Fibroblast of lung (primary cell): ENCODE data around the gene ERI3. TPM values are rescaled to one million over a fixed set of nuclear protein-coding genes. Genes with fewer than 3 reads are reported as not detected.

Experiments used
- DNase-seq, 2 donors: peaks; one replicate each; pipeline versions ENCODE4 v3.0.0 to v3.0.0-alpha.2; 2010; ENCODE audit warnings: low read depth in 2 of 2
- H2AFZ ChIP-seq: 2 replicates; pipeline ENCODE4 v1.5.1; 2012; ENCODE audit warnings: low read length, control low read depth, inconsistent platforms
- H3K27ac ChIP-seq: 2 replicates; pipeline ENCODE4 v1.5.1; 2011; ENCODE audit warnings: low read length, control low read depth; ENCODE audit not compliant: insufficient read depth
- H3K27me3 ChIP-seq: 2 replicates; pipeline ENCODE4 v1.5.1; 2011; ENCODE audit warnings: mild to moderate bottlenecking, low read length; ENCODE audit not compliant: control insufficient read depth, insufficient read depth
- H3K36me3 ChIP-seq: 2 replicates; pipeline ENCODE4 v1.5.1; 2011; ENCODE audit warnings: low read length; ENCODE audit not compliant: control insufficient read depth, insufficient read depth
- H3K4me1 ChIP-seq: 2 replicates; pipeline ENCODE4 v1.5.1; 2011; ENCODE audit warnings: low read length; ENCODE audit not compliant: control insufficient read depth, insufficient read depth; ENCODE audit errors: extremely low read depth
- H3K4me2 ChIP-seq: 2 replicates; pipeline ENCODE4 v1.5.1; 2011; ENCODE audit warnings: low read length, control low read depth; ENCODE audit not compliant: insufficient read depth; ENCODE audit errors: extremely low read depth
- H3K4me3 ChIP-seq, 4 experiments: fragments of 200-600 bp in 1 of 4; sonication (generic) in 1 of 4; replicated peaks in 1 of 4; 2 replicates each; pipeline ENCODE4 v1.5.1; 2011 to 2016; ENCODE audit warnings: low read length in 4 of 4, low read depth in 3 of 4, mild to moderate bottlenecking in 3 of 4, control low read depth in 2 of 4, inconsistent platforms in 1 of 4, mixed read lengths in 1 of 4; ENCODE audit not compliant: insufficient read depth in 1 of 4; ENCODE audit errors: control extremely low read depth in 1 of 4
- H3K79me2 ChIP-seq: 2 replicates; pipeline ENCODE4 v1.5.1; 2012; ENCODE audit warnings: mild to moderate bottlenecking, low read length, inconsistent platforms; ENCODE audit not compliant: control insufficient read depth, insufficient read depth
- H3K9ac ChIP-seq: 2 replicates; pipeline ENCODE4 v1.5.1; 2011; ENCODE audit warnings: mild to moderate bottlenecking, low read length, control low read depth; ENCODE audit not compliant: insufficient read depth
- H3K9me3 ChIP-seq: 2 replicates; pipeline ENCODE4 v1.5.1; 2012; ENCODE audit warnings: low read depth, low read length; ENCODE audit not compliant: control insufficient read depth, insufficient read depth
- H4K20me1 ChIP-seq: 2 replicates; pipeline ENCODE4 v1.5.1; 2011; ENCODE audit warnings: low read length; ENCODE audit not compliant: control insufficient read depth, insufficient read depth; ENCODE audit errors: extremely low read depth
- EZH2 ChIP-seq: IDR thresholded peaks from 2 replicates; pipeline ENCODE4 v1.5.1; 2012; ENCODE audit warnings: low read length, control low read depth, mild to moderate bottlenecking; ENCODE audit errors: missing control alignments
- polyA plus RNA-seq, 2 donors: library from polyadenylated mRNA; depleted of rRNA in 1 of 2; stranded (reverse) in 1 of 2; unstranded in 1 of 2; fragments of >200 nt; gene quantifications; 2 replicates each; pipeline ENCODE4 v1.2.1, GENCODE V29; 2011 to 2012; ENCODE audit warnings: missing spikeins in 1 of 2
- total RNA-seq: library from RNA; depleted of rRNA; stranded (reverse); fragments of >200 nt; gene quantifications from 2 replicates; pipeline ENCODE4 v1.2.1, GENCODE V29; 2014
- TF ChIP-seq, protein P1 (sequence below), 2 donors: IDR thresholded peaks in 1 of 2; conservative IDR thresholded peaks in 1 of 2; 1 replicate in 1 of 2; 2 replicates in 1 of 2; pipeline ENCODE4 v1.5.1; 2011 to 2012; ENCODE audit warnings: low read length in 2 of 2, control low read depth in 1 of 2, inconsistent platforms in 1 of 2, low read depth in 1 of 2, mild to moderate bottlenecking in 1 of 2

Gene ERI3
- total and polyA plus RNA-seq, 2 donors (not counting 1 experiment from before 2014, with no cell fraction given), result 43.4 to 44.9 TPM

- peaks cover 15% of the 10 kb centered on the region for H3K36me3 ChIP-seq
- no peak overlapping the region for H2AFZ ChIP-seq
- H3K9me3 ChIP-seq, result no peaks in the 10 kb centered on the region
- no peak overlapping the region for H3K4me2 ChIP-seq
- H3K79me2 ChIP-seq, result no peaks in the 10 kb centered on the region
- no peak overlapping the region for H3K9ac ChIP-seq
- TF ChIP-seq, protein P1, sequence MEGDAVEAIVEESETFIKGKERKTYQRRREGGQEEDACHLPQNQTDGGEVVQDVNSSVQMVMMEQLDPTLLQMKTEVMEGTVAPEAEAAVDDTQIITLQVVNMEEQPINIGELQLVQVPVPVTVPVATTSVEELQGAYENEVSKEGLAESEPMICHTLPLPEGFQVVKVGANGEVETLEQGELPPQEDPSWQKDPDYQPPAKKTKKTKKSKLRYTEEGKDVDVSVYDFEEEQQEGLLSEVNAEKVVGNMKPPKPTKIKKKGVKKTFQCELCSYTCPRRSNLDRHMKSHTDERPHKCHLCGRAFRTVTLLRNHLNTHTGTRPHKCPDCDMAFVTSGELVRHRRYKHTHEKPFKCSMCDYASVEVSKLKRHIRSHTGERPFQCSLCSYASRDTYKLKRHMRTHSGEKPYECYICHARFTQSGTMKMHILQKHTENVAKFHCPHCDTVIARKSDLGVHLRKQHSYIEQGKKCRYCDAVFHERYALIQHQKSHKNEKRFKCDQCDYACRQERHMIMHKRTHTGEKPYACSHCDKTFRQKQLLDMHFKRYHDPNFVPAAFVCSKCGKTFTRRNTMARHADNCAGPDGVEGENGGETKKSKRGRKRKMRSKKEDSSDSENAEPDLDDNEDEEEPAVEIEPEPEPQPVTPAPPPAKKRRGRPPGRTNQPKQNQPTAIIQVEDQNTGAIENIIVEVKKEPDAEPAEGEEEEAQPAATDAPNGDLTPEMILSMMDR (conservative IDR thresholded peaks at IDR 0.05 in 1 of 2, IDR thresholded peaks at IDR 0.05 in 1 of 2; ENCODE audit: low read depth in 1 of 2, low read length in 2 of 2), result no peak
- no peak for TF ChIP-seq EZH2
- H4K20me1 ChIP-seq, result no peaks in the 10 kb centered on the region
- H3K4me3 ChIP-seq, result no peak overlapping the region
- H3K27ac ChIP-seq, result no peak overlapping the region
- H3K4me1 ChIP-seq, result peaks cover 7% of the 10 kb centered on the region
- no peak for DNase-seq
- no peaks in the 10 kb centered on the region for H3K27me3 ChIP-seq
These were observed 131.9 kb downstream of the ERI3 start for GRCh38 chr1:44223187-44223610.

DNA sequence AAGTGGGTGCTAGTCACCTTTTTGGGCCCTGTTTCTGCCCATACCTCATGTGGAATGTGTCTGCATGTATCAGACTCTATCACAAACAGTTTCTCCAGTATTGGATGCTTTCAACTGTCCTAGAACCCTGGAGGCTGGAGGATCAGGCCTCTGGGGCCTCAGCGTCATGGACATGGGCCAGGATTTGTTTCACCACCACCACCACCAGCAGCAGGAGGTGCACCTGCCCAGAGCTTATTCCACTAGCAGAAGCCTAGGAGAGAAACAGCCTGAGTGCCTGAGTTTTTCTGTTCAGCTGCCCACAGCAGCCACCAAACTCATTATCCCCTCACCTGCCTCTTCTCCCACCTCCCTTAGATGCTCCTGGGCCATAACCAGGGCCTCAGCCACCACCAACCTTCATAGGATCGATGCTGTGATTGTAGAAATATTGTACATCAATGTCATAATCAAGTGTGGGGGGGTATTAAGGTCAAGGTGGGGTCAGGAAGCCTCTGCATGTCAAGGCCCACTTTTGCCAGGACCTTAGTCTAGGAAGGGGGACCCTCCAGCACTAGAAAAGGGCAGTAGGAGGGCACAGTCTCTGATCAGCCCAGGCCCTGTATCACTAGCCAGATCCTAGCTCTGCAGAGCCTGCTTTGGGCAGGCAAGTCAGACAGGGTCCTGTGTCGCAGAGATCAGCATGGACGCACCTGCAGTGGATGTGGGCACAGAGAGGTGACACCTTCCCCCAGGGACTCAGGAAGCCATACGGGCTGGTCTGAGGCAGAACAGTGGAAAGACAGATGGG is 132.5 kb downstream of the ERI3 start:
- no peak overlapping the region for H3K9ac ChIP-seq
- H3K36me3 ChIP-seq, result peaks cover 18% of the 10 kb centered on the region
- TF ChIP-seq, protein P1 (conservative IDR thresholded peaks at IDR 0.05 in 1 of 2, IDR thresholded peaks at IDR 0.05 in 1 of 2; ENCODE audit: low read depth in 1 of 2, low read length in 2 of 2), result no peak
- TF ChIP-seq EZH2, result no peak
- peaks cover 7% of the 10 kb centered on the region for H3K4me1 ChIP-seq
- H3K4me2 ChIP-seq, result no peak overlapping the region
- H2AFZ ChIP-seq, result no peak overlapping the region
- no peaks in the 10 kb centered on the region for H3K79me2 ChIP-seq
- no peaks in the 10 kb centered on the region for H3K27me3 ChIP-seq
- no peaks in the 10 kb centered on the region for H3K9me3 ChIP-seq
- no peak overlapping the region for H3K27ac ChIP-seq
- no peaks in the 10 kb centered on the region for H4K20me1 ChIP-seq
- no peak overlapping the region for H3K4me3 ChIP-seq
- no peak for DNase-seq

- Histone ChIP-seq H4K20me1 (no peaks in the 10 kb centered on the region), H3K27ac (no peak overlapping the region)
These were observed 133.3 kb downstream of the ERI3 start for GRCh38 chr1:44221769-44222168.

More at GRCh38 chr1:44221769-44222168, 133.3 kb downstream of the ERI3 start:
- Histone ChIP-seq H3K9me3 (no peaks in the 10 kb centered on the region), H3K79me2 (no peaks in the 10 kb centered on the region), H3K27me3 (no peaks in the 10 kb centered on the region), H3K4me2 (no peak overlapping the region), H3K9ac (no peak overlapping the region), H3K36me3 (peaks cover 20% of the 10 kb centered on the region), H3K4me3 (no peak overlapping the region), H2AFZ (no peak overlapping the region), H3K4me1 (peaks cover 7% of the 10 kb centered on the region)
- TF ChIP-seq, protein P1 (conservative IDR thresholded peaks at IDR 0.05 in 1 of 2, IDR thresholded peaks at IDR 0.05 in 1 of 2; ENCODE audit: low read depth in 1 of 2, low read length in 2 of 2), result no peak
- no peak for DNase-seq
